ENCODE data around the gene PAXIP1.

DNA sequence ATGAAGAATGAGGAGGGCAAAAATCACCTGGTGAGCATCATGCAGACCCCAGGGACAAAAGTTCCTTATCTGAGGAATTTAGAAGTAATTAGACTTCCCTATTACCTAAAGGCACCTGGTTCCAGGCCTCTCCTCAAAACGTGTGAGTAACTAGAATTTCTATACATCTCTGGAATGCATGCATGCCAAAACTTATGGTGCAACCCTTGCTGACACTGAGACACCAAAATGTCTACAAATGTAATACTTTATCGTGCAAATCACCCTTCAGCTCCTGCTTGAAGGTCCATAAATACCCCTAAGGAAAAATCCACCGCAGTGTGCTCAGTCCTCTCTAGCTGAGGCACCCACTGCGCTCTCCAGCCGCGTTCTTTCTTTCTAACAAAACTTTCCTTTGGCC is 84.2 kb downstream of the PAXIP1 start:
- TF ChIP-seq GATA2 (IDR thresholded peaks at IDR 0.05; ENCODE audit: low read depth, low read length), result no peak
- no peak for TF ChIP-seq GATA3 (IDR thresholded peaks at IDR 0.05; ENCODE audit: low read depth, low read length)
